Lung (tissue), 13 donors: ENCODE data around the gene AOC2. TPM values are rescaled to one million over a fixed set of nuclear protein-coding genes. Genes with fewer than 3 reads are reported as not detected.
"Not testable (repeated sequence)": the region's sequence is repeated elsewhere in the genome, so short reads cannot be mapped to it uniquely, and the experiment has no call there.

ENCODE experiments used
- ATAC-seq: fragments of 200-7000 bp; cut with Tn5 transposase; one replicate; pipeline ENCODE4 v1.9.1; 2020; ENCODE audit warnings: moderate number of reproducible peaks; ENCODE audit not compliant: insufficient read depth, low FRiP score
- DNase-seq, 3 donors: peaks; one replicate each; pipeline ENCODE4 v3.0.0-alpha.2; 2013 to 2017
- H3K27ac ChIP-seq, 2 donors: one replicate each; pipeline ENCODE4 v1.5.1; 2013; ENCODE audit warnings: mild to moderate bottlenecking in 2 of 2, moderate library complexity in 2 of 2, control low read depth in 1 of 2, inconsistent platforms in 1 of 2, low read depth in 1 of 2, low read length in 1 of 2
- H3K27me3 ChIP-seq, 3 donors: one replicate each; pipeline ENCODE4 v1.5.1; 2013; ENCODE audit warnings: low read length in 2 of 3; ENCODE audit not compliant: control insufficient read depth in 3 of 3, insufficient read depth in 3 of 3
- H3K36me3 ChIP-seq, 4 donors: one replicate each; pipeline ENCODE4 v1.5.1; 2013; ENCODE audit warnings: low read length in 4 of 4, mild to moderate bottlenecking in 1 of 4, moderate library complexity in 1 of 4; ENCODE audit not compliant: control insufficient read depth in 4 of 4, insufficient read depth in 4 of 4
- H3K4me1 ChIP-seq, 5 donors: one replicate each; pipeline ENCODE4 v1.5.1; 2013; ENCODE audit warnings: low read length in 5 of 5, mild to moderate bottlenecking in 2 of 5, moderate library complexity in 1 of 5; ENCODE audit not compliant: control insufficient read depth in 5 of 5, insufficient read depth in 5 of 5
- H3K4me3 ChIP-seq: one replicate; pipeline ENCODE4 v1.5.1; 2013; ENCODE audit warnings: mild to moderate bottlenecking, control low read depth, moderate library complexity
- H3K9ac ChIP-seq, 2 donors: one replicate each; pipeline ENCODE4 v1.5.1; 2013; ENCODE audit warnings: low read length in 2 of 2, control low read depth in 1 of 2; ENCODE audit not compliant: insufficient read depth in 1 of 2
- H3K9me3 ChIP-seq, 4 donors: one replicate each; pipeline ENCODE4 v1.5.1; 2013; ENCODE audit warnings: low read length in 3 of 4, mild to moderate bottlenecking in 1 of 4, moderate library complexity in 1 of 4; ENCODE audit not compliant: control insufficient read depth in 4 of 4, insufficient read depth in 3 of 4
- CTCF ChIP-seq: IDR thresholded peaks from 2 replicates; pipeline ENCODE4 v1.5.1; 2012; ENCODE audit warnings: mild to moderate bottlenecking; ENCODE audit errors: control extremely low read depth, extremely low read depth
- WGBS, 2 donors: extraction: QIAGEN DNeasy Blood & Tissue Kit; methylation state at CpG; one replicate each; pipeline ENCODE4 v1.1.7; 2013; 5-methylcytosine and 5-hydroxymethylcytosine counted together
- polyA plus RNA-seq, 2 donors: library from polyadenylated mRNA; stranded (reverse); fragments of 200-250 nt; gene quantifications; one replicate each; pipeline ENCODE4 v1.2.1, GENCODE V29; 2013
- small RNA-seq: library from RNA; depleted of rRNA; stranded (forward); fragments of <200 nt; gene quantifications from one replicate; pipeline ENCODE3, GENCODE V24; 2014; ENCODE audit warnings: low replicate concordance
- total RNA-seq, 2 donors: library from RNA; depleted of rRNA in 1 of 2; stranded (reverse); fragments of >200 nt in 1 of 2; gene quantifications; one replicate each; pipeline ENCODE4 v1.2.1, GENCODE V29; 2014 to 2021
- donor health status: control.
- donor health status: control.
- donor health status: Bipolar disorder and iron deficiency.
- donor health status: healthy.
- donor health status: DM: yes; HTN: yes; CAD: no.

AOC2 gene
- total and polyA plus RNA-seq, 4 donors, result 1.5 to 2.4 (median 1.6) TPM

- no peaks in the 10 kb centered on the region for H3K27me3 ChIP-seq
- peaks cover under 1 to 23% (median 9%) of the 10 kb centered on the region in 5 donors for H3K4me1 ChIP-seq
- H3K36me3 ChIP-seq, result no peaks in the 10 kb centered on the region
- H3K4me3 ChIP-seq, result no peak overlapping the region
- WGBS, 2 donors, result 95 to 96% methylated on average over 7 of the region's 7 CpGs
- TF ChIP-seq CTCF, result no peak
- no peaks in the 10 kb centered on the region for H3K9me3 ChIP-seq
- DNase-seq, result no peak
- H3K9ac ChIP-seq, result no peak overlapping the region
- ATAC-seq, result no peak
- H3K27ac ChIP-seq, result no peak overlapping the region
Measured at GRCh38 chr17:42898147-42898811, 53.9 kb downstream of the AOC2 start.

- not testable (repeated sequence) for DNase-seq, H3K4me3 ChIP-seq, ATAC-seq, H3K36me3 ChIP-seq, H3K27me3 ChIP-seq, H3K9me3 ChIP-seq, H3K4me1 ChIP-seq, H3K9ac ChIP-seq, H3K27ac ChIP-seq
- WGBS, 2 donors, result 87 to 88% methylated on average over 3 of the region's 3 CpGs
Measured at GRCh38 chr17:42899981-42900380, 55.6 kb downstream of the AOC2 start.

Small RNA genes lying within 50 kb of the gene (small RNA-seq; reads per million reads assigned to genes)
- gene MIR6781 (not detected), gene RNU6-287P (not detected)

Other genes starting within 250 kb of the AOC2 start
- 10 to 100 TPM; 61.3 to 62.7 TPM for gene RETREG3, start 235.2 kb upstream of the AOC2 start, total RNA-seq
- gene RETREG3, start 235.2 kb upstream of the AOC2 start, polyA plus RNA-seq, result 10 to 100 TPM; 16.1 to 27.6 TPM
- gene TUBG1, start 234.9 kb upstream of the AOC2 start, total RNA-seq, result 10 to 100 TPM; 12.1 to 38.1 TPM
- 10 to 100 TPM; 31.1 to 39.0 TPM for gene TUBG1, start 234.9 kb upstream of the AOC2 start, polyA plus RNA-seq
- 10 to 100 TPM; 13.0 to 22.0 TPM for gene TUBG2, start 185.3 kb upstream of the AOC2 start, total RNA-seq
- gene TUBG2, start 185.3 kb upstream of the AOC2 start, polyA plus RNA-seq, result 10 to 100 TPM in 1 of 2 donors, 1 to 10 TPM in 1; 6.9 to 10.5 TPM
- gene PLEKHH3, start 167.6 kb upstream of the AOC2 start, total RNA-seq, result 10 to 100 TPM; 23.9 to 30.2 TPM
- 10 to 100 TPM; 21.2 to 22.0 TPM for gene PLEKHH3, start 167.6 kb upstream of the AOC2 start, polyA plus RNA-seq
- 1 to 10 TPM in 1 of 2 donors, under 1 TPM in 1; 1.00 to 1.9 TPM for gene CCR10, start 162.7 kb upstream of the AOC2 start, total RNA-seq
- 1 to 10 TPM in 1 of 2 donors, under 1 TPM in 1; 0.55 to 3.1 TPM for gene CCR10, start 162.7 kb upstream of the AOC2 start, polyA plus RNA-seq
- gene CNTNAP1, start 162.0 kb upstream of the AOC2 start, total RNA-seq, result 10 to 100 TPM in 1 of 2 donors, 1 to 10 TPM in 1; 9.9 to 12.5 TPM
- 1 to 10 TPM; 2.9 to 5.4 TPM for gene CNTNAP1, start 162.0 kb upstream of the AOC2 start, polyA plus RNA-seq
- gene EZH1, start 99.5 kb upstream of the AOC2 start, total RNA-seq, result 10 to 100 TPM; 33.6 to 53.2 TPM
- gene EZH1, start 99.5 kb upstream of the AOC2 start, polyA plus RNA-seq, result 10 to 100 TPM; 20.7 to 21.2 TPM
- 10 to 100 TPM; 55.0 to 66.6 TPM for gene RAMP2, start 83.4 kb upstream of the AOC2 start, total RNA-seq
- gene RAMP2, start 83.4 kb upstream of the AOC2 start, polyA plus RNA-seq, result 100 to 1,000 TPM in 1 of 2 donors, 10 to 100 TPM in 1; 43.8 to 101 TPM
- 10 to 100 TPM; 42.4 to 64.8 TPM for gene VPS25, start 71.1 kb upstream of the AOC2 start, total RNA-seq
- 10 to 100 TPM; 45.1 to 93.7 TPM for gene VPS25, start 71.1 kb upstream of the AOC2 start, polyA plus RNA-seq
- gene WNK4, start 64.0 kb upstream of the AOC2 start, total RNA-seq, result under 1 TPM; 0.40 to 0.77 TPM
- gene WNK4, start 64.0 kb upstream of the AOC2 start, polyA plus RNA-seq, result under 1 TPM; 0.09 to 0.49 TPM
- gene COA3, start 45.9 kb upstream of the AOC2 start, total RNA-seq, result 10 to 100 TPM; 55.7 to 69.2 TPM
- gene COA3, start 45.9 kb upstream of the AOC2 start, polyA plus RNA-seq, result 100 to 1,000 TPM in 1 of 2 donors, 10 to 100 TPM in 1; 84.1 to 142 TPM
- gene CNTD1, start 45.7 kb upstream of the AOC2 start, total RNA-seq, result 1 to 10 TPM in 1 of 2 donors, under 1 TPM in 1; 0.92 to 1.6 TPM
- under 1 TPM; 0.61 to 0.64 TPM for gene CNTD1, start 45.7 kb upstream of the AOC2 start, polyA plus RNA-seq
- 100 to 1,000 TPM in 1 of 2 donors, 10 to 100 TPM in 1; 87.6 to 114 TPM for gene BECN1, start 20.3 kb upstream of the AOC2 start, total RNA-seq
- 10 to 100 TPM; 33.0 to 81.6 TPM for gene BECN1, start 20.3 kb upstream of the AOC2 start, polyA plus RNA-seq
- 100 to 1,000 TPM in 1 of 2 donors, 10 to 100 TPM in 1; 46.4 to 109 TPM for gene PSME3, start 11.2 kb upstream of the AOC2 start, total RNA-seq
- gene PSME3, start 11.2 kb upstream of the AOC2 start, polyA plus RNA-seq, result 100 to 1,000 TPM in 1 of 2 donors, 10 to 100 TPM in 1; 34.5 to 117 TPM
- 100 to 1,000 TPM in 1 of 2 donors, 10 to 100 TPM in 1; 82.9 to 154 TPM for gene AOC3, start 6.6 kb downstream of the AOC2 start, total RNA-seq
- 10 to 100 TPM; 50.0 to 55.6 TPM for gene AOC3, start 6.6 kb downstream of the AOC2 start, polyA plus RNA-seq
- under 1 TPM in 1 of 2 donors, not detected in 1; 0.09 TPM for gene G6PC1, start 56.2 kb downstream of the AOC2 start, total RNA-seq
- gene G6PC1, start 56.2 kb downstream of the AOC2 start, polyA plus RNA-seq, result not detected
- 10 to 100 TPM; 27.6 to 39.8 TPM for gene AARSD1, start 119.9 kb downstream of the AOC2 start, total RNA-seq
- 10 to 100 TPM; 34.4 to 57.0 TPM for gene AARSD1, start 119.9 kb downstream of the AOC2 start, polyA plus RNA-seq
- 1 to 10 TPM; 1.1 to 1.8 TPM for gene PTGES3L, start 135.5 kb downstream of the AOC2 start, total RNA-seq
- under 1 TPM; 0.43 to 0.69 TPM for gene PTGES3L, start 135.5 kb downstream of the AOC2 start, polyA plus RNA-seq
- 10 to 100 TPM; 12.7 to 16.7 TPM for gene RUNDC1, start 136.0 kb downstream of the AOC2 start, total RNA-seq
- 1 to 10 TPM; 8.1 to 8.7 TPM for gene RUNDC1, start 136.0 kb downstream of the AOC2 start, polyA plus RNA-seq
- 100 to 1,000 TPM; 665 to 826 TPM for gene RPL27, start 153.8 kb downstream of the AOC2 start, total RNA-seq
- 1,000 to 10,000 TPM; 2,343 to 3,245 TPM for gene RPL27, start 153.8 kb downstream of the AOC2 start, polyA plus RNA-seq
- gene IFI35, start 162.2 kb downstream of the AOC2 start, total RNA-seq, result 10 to 100 TPM; 18.8 to 40.6 TPM
- gene IFI35, start 162.2 kb downstream of the AOC2 start, polyA plus RNA-seq, result 10 to 100 TPM; 36.7 to 60.3 TPM
- 100 to 1,000 TPM in 1 of 2 donors, 10 to 100 TPM in 1; 62.3 to 255 TPM for gene VAT1, start 177.8 kb downstream of the AOC2 start, total RNA-seq
- 100 to 1,000 TPM in 1 of 2 donors, 10 to 100 TPM in 1; 80.2 to 162 TPM for gene VAT1, start 177.8 kb downstream of the AOC2 start, polyA plus RNA-seq
- 1 to 10 TPM in 1 of 2 donors, under 1 TPM in 1; 0.34 to 1.3 TPM for gene RND2, start 180.7 kb downstream of the AOC2 start, total RNA-seq
- gene RND2, start 180.7 kb downstream of the AOC2 start, polyA plus RNA-seq, result under 1 TPM; 0.25 to 0.51 TPM